GM12872 (cell line): ENCODE data around the gene COL20A1.

Source experiments
- CTCF ChIP-seq: IDR thresholded peaks from 3 replicates; pipeline ENCODE4 v1.5.1; 2011; ENCODE audit warnings: low read depth, mild to moderate bottlenecking, low read length, moderate library complexity; ENCODE audit not compliant: insufficient read depth

Gene COL20A1

GRCh38 chr20:63360850-63361518 is 68.0 kb downstream of the COL20A1 start, which contains the start of gene CHRNA4:
Gene CHRNA4 (minus strand): TSS chr20:63361349. CDS start chr20:63361165, 184 bp downstream.
- no peak for TF ChIP-seq CTCF

GRCh38 chr20:63361519-63362435 is 68.8 kb downstream of the COL20A1 start:
- TF ChIP-seq CTCF: no peak

GRCh38 chr20:63362436-63363009 is 69.5 kb downstream of the COL20A1 start:
- no peak for TF ChIP-seq CTCF

GRCh38 chr20:63363013-63363957 is 70.3 kb downstream of the COL20A1 start:
- no peak for TF ChIP-seq CTCF

- no peak for TF ChIP-seq CTCF
Observed at GRCh38 chr20:63363981-63364561, 71.1 kb downstream of the COL20A1 start.

GRCh38 chr20:63364801-63365585 is 72.0 kb downstream of the COL20A1 start:
- no peak for TF ChIP-seq CTCF
